Ascending aorta (tissue), 2 donors: Measurements from ENCODE around the gene PTPRN2. TPM values are rescaled to one million over a fixed set of nuclear protein-coding genes. Genes with fewer than 3 reads are reported as not detected.

ENCODE experiments used
- DNase-seq, 2 donors: peaks; one replicate each; pipeline ENCODE4 v3.0.0-alpha.2; 2019; ENCODE audit warnings: low spot score in 2 of 2
- H3K27ac ChIP-seq, 2 donors: fragments of 200-600 bp; sonication (generic); one replicate each; pipeline ENCODE4 v1.5.1; 2016 to 2017; ENCODE audit warnings: mild to moderate bottlenecking in 1 of 2
- H3K27me3 ChIP-seq: fragments of 200-600 bp; sonication (generic); one replicate; pipeline ENCODE4 v1.5.1; 2017
- H3K36me3 ChIP-seq, 2 donors: fragments of 200-600 bp; sonication (generic); one replicate each; pipeline ENCODE4 v1.5.1; 2016
- H3K4me1 ChIP-seq, 2 donors: fragments of 200-600 bp; sonication (generic); one replicate each; pipeline ENCODE4 v1.5.1; 2016 to 2017; ENCODE audit warnings: mild to moderate bottlenecking in 1 of 2
- H3K4me3 ChIP-seq, 2 donors: fragments of 200-600 bp; sonication (generic); one replicate each; pipeline ENCODE4 v1.5.1; 2016 to 2017; ENCODE audit warnings: mild to moderate bottlenecking in 1 of 2
- H3K9me3 ChIP-seq, 2 donors: fragments of 200-600 bp; sonication (generic); one replicate each; pipeline ENCODE4 v1.5.1; 2016
- intact Hi-C: fragments of 100-400 bp; cut with DNase I; formaldehyde crosslinking; loops from one replicate; pipeline ENCODE4 v1.15.1; 2023
- total RNA-seq: library from RNA; depleted of rRNA; stranded (reverse); fragments of >200 nt; gene quantifications from one replicate; pipeline ENCODE4 v1.1.0, GENCODE V29; 2016
- TF ChIP-seq, protein P1 (sequence below), 3 experiments: fragments of 200-600 bp in 2 of 3; fragments of 450-650 bp in 1 of 3; sonication (generic) in 2 of 3; IDR thresholded peaks; one replicate each; pipeline ENCODE4 v1.5.1; 2016 to 2019; ENCODE audit warnings: antibody characterized with exemption in 3 of 3, mild to moderate bottlenecking in 1 of 3, moderate library complexity in 1 of 3

Gene PTPRN2
- total RNA-seq, 1 donor from 2014 or later, result 7.3 TPM

DNA sequence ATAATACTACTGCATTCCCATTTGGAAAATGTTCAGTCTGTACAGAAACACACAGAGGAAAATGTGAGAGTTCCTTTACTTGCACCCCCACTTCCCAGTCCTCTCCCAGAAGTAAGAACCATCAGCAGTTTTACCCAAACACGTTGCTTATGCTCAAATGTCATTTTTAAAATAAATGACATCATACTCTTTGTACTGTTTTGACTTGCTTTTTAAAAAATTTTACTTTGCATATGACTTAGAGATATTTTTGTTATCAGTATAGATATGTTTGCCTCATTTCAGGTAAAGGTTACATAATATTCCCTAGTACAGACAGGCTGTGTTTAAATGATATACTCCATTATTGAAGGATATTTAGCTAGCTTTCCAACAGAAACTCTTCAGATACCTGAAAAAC, 13.5 kb upstream of the PTPRN2 start:
- Histone ChIP-seq H3K27ac (no peak overlapping the region), H3K36me3 (no peaks in the 10 kb centered on the region), H3K4me1 (no peaks in the 10 kb centered on the region), H3K9me3 (no peaks in the 10 kb centered on the region), H3K4me3 (no peak overlapping the region), H3K27me3 (no peaks in the 10 kb centered on the region)
- no peak for DNase-seq
- TF ChIP-seq, protein P1, sequence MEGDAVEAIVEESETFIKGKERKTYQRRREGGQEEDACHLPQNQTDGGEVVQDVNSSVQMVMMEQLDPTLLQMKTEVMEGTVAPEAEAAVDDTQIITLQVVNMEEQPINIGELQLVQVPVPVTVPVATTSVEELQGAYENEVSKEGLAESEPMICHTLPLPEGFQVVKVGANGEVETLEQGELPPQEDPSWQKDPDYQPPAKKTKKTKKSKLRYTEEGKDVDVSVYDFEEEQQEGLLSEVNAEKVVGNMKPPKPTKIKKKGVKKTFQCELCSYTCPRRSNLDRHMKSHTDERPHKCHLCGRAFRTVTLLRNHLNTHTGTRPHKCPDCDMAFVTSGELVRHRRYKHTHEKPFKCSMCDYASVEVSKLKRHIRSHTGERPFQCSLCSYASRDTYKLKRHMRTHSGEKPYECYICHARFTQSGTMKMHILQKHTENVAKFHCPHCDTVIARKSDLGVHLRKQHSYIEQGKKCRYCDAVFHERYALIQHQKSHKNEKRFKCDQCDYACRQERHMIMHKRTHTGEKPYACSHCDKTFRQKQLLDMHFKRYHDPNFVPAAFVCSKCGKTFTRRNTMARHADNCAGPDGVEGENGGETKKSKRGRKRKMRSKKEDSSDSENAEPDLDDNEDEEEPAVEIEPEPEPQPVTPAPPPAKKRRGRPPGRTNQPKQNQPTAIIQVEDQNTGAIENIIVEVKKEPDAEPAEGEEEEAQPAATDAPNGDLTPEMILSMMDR (IDR thresholded peaks at IDR 0.05), result no peak
- intact Hi-C loops, result no loop called here

GRCh38 chr7:158596745-158597144, 9.1 kb upstream of the PTPRN2 start:
- Histone ChIP-seq H3K4me3 (no peak overlapping the region), H3K27me3 (no peaks in the 10 kb centered on the region), H3K9me3 (peaks cover 0 to 9% of the 10 kb centered on the region in 2 donors), H3K27ac (no peak overlapping the region), H3K36me3 (no peaks in the 10 kb centered on the region), H3K4me1 (no peaks in the 10 kb centered on the region)
- no peak for DNase-seq
- TF ChIP-seq, protein P1 (IDR thresholded peaks at IDR 0.05), result no peak
- intact Hi-C loops, result no loop called here

GRCh38 chr7:158596309-158596708, 8.7 kb upstream of the PTPRN2 start:
- Histone ChIP-seq H3K4me1 (no peaks in the 10 kb centered on the region), H3K36me3 (no peaks in the 10 kb centered on the region), H3K4me3 (no peak overlapping the region), H3K9me3 (peaks cover 0 to 9% of the 10 kb centered on the region in 2 donors), H3K27ac (no peak overlapping the region), H3K27me3 (no peaks in the 10 kb centered on the region)
- TF ChIP-seq, protein P1 (IDR thresholded peaks at IDR 0.05), result no peak
- no peak for DNase-seq
- intact Hi-C loops, result no loop called here

GRCh38 chr7:158595068-158595467, 7.4 kb upstream of the PTPRN2 start:
- Histone ChIP-seq H3K9me3 (peaks cover 0 to 9% of the 10 kb centered on the region in 2 donors), H3K27me3 (no peaks in the 10 kb centered on the region), H3K27ac (no peak overlapping the region), H3K4me1 (no peaks in the 10 kb centered on the region), H3K36me3 (no peaks in the 10 kb centered on the region), H3K4me3 (no peak overlapping the region)
- DNase-seq, result no peak
- intact Hi-C loops, result no loop called here
- TF ChIP-seq, protein P1 (IDR thresholded peaks at IDR 0.05), result no peak

- Histone ChIP-seq H3K4me3 (no peak overlapping the region), H3K27ac (no peak overlapping the region), H3K4me1 (no peaks in the 10 kb centered on the region), H3K36me3 (no peaks in the 10 kb centered on the region), H3K9me3 (peaks cover 0 to 9% of the 10 kb centered on the region in 2 donors), H3K27me3 (no peaks in the 10 kb centered on the region)
- intact Hi-C loops, result no loop called here
- DNase-seq, result no peak
- TF ChIP-seq, protein P1 (IDR thresholded peaks at IDR 0.05), result no peak
Measured at GRCh38 chr7:158592541-158592940, 4.9 kb upstream of the PTPRN2 start.

DNA sequence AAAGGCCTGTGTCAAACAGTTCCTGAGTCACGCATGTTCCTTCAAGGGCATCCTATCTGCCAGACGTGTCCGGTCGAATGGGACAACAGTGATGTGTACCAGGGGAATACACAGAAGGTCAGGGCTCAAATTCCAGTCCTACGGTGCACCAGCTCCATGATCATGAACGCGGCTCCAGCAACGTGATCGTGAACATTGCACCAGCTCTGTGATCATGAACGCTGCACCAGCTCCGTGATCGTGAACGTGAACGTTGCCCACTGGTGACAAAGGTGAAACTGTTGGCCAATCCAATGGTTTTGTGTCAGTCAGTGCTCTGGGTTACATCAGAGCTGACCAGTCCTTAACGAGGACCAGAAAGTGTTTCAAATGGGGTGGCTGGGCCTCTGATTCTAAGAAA, 4.3 kb upstream of the PTPRN2 start:
- TF ChIP-seq, protein P1 (IDR thresholded peaks at IDR 0.05), result no peak
- no peak overlapping the region for H3K27ac ChIP-seq
- H3K27me3 ChIP-seq, result no peaks in the 10 kb centered on the region
- DNase-seq, result no peak
- intact Hi-C loops, result no loop called here
- peaks cover 0 to under 1% of the 10 kb centered on the region in 2 donors for H3K4me1 ChIP-seq
- H3K36me3 ChIP-seq, result no peaks in the 10 kb centered on the region
- no peak overlapping the region for H3K4me3 ChIP-seq
- H3K9me3 ChIP-seq, result peaks cover 0 to 9% of the 10 kb centered on the region in 2 donors
